Activated T-cell treated with anti-CD3 and anti-CD28 coated beads, Interleukin-2, amount 50 U/mL, for 72 hours (primary cell): ENCODE data around the gene UNCX. TPM values are rescaled to one million over a fixed set of nuclear protein-coding genes. Genes with fewer than 3 reads are reported as not detected.
"Not testable (repeated sequence)": the region's sequence is repeated elsewhere in the genome, so short reads cannot be mapped to it uniquely, and the experiment has no call there.

Experiments used
- ATAC-seq, 2 donors: fragments of 150-1000 bp; cut with Tn5 transposase; replicated peaks in 1 of 2; 2 replicates each; pipeline ENCODE4 v1.10.0; 2021; ENCODE audit warnings: moderate library complexity in 2 of 2, mild to moderate bottlenecking in 1 of 2
- DNase-seq, 2 donors: peaks; one replicate each; pipeline ENCODE4 v3.0.0; 2021 to 2022; ENCODE audit warnings: mixed read lengths in 1 of 2
- H3K27ac Mint-ChIP-seq: one replicate; pipeline ENCODE4 v1.8.0; 2022; ENCODE audit warnings: mild to moderate bottlenecking, moderate library complexity, mixed read lengths
- H3K27me3 Mint-ChIP-seq: one replicate; pipeline ENCODE4 v1.8.0; 2022; ENCODE audit warnings: low read depth, mixed read lengths
- H3K36me3 Mint-ChIP-seq, 2 donors: one replicate each; pipeline ENCODE4 v1.8.0; 2022; ENCODE audit warnings: mixed read lengths in 2 of 2, mild to moderate bottlenecking in 1 of 2; ENCODE audit not compliant: insufficient read depth in 2 of 2
- H3K4me1 Mint-ChIP-seq: one replicate; pipeline ENCODE4 v1.8.0; 2022; ENCODE audit warnings: low read depth, mixed read lengths
- H3K4me3 Mint-ChIP-seq, 2 donors: one replicate each; pipeline ENCODE4 v1.8.0; 2022; ENCODE audit warnings: mild to moderate bottlenecking in 2 of 2, mixed read lengths in 2 of 2, moderate library complexity in 2 of 2
- H3K9me3 Mint-ChIP-seq, 2 donors: one replicate each; pipeline ENCODE4 v1.8.0; 2022; ENCODE audit warnings: mixed read lengths in 2 of 2
- total RNA-seq, 2 donors: library from RNA; stranded (reverse); gene quantifications; one replicate each; pipeline ENCODE4 v1.2.3, GENCODE V29; 2022

The UNCX gene
- total RNA-seq: not detected

DNA sequence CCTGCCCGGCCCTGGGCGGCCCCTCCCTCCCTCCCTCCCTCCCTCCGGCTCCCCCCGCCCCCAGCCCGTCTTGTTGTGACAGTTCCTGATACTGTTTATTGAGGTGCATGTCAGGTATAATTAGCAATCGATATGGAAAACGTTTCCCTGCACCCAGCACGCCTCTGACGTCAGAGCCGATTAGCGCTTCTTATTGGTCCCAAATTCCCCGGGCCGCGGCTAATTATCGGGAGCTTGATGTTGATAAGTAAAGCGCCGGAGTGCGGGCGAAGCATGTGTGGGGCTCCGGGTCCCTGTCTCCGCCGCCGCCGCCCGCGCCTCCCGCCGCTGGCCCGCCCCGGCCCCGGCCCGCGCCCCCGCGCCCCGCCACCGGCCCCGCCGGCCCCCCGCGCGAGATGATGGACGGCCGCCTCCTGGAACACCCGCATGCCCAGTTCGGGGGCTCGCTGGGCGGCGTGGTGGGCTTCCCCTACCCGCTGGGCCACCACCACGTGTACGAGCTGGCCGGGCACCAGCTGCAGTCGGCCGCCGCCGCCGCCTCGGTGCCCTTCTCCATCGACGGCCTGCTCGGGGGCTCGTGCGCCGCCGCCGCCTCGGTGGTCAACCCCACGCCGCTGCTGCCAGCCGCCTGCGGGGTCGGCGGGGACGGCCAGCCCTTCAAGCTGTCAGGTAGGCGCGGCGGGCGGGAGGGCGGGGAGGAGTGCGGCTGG lies at the start of gene UNCX:
Gene UNCX, plus strand, starts transcription at position 250 of the 710 bp plus-strand sequence. Its CDS starts 146 bp downstream, at position 396.
- Mint-ChIP-seq H3K4me3 (peak within 1 kb of the TSS; percentile 23 to 54), H3K4me1 (peaks cover 17% of the 10 kb centered on the region), H3K27me3 (peaks cover 54% of the 10 kb centered on the region), H3K36me3 (peaks cover 0 to 4% of the 10 kb centered on the region in 2 donors), H3K27ac (peak within 1 kb of the TSS; percentile 69), H3K9me3 (no peaks in the 10 kb centered on the region)
- DNase-seq (no peak), ATAC-seq (no peak)

DNA sequence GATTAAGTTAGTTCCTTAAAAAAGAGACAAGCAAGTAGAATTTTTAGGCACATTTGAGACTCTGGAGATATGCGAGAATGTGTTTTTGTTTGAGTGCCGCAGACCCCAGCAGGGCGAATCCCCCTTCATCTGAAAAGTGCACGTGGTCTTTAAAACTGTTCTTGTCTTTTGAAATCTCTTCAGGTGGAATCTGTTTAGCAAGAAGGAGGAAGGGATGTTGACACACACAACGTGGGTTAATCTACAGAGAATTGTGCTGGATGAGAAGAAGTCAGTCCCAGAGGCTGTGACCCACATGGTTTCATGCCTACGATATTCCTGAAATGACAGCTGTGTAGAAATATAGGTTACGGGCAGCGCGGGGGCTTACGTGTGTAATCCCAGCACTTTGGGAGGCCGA lies 45.5 kb upstream of the UNCX start:
- Mint-ChIP-seq H3K36me3 (peaks cover under 1 to 4% of the 10 kb centered on the region in 2 donors), H3K4me3 (no peak overlapping the region), H3K27me3 (peaks cover 22% of the 10 kb centered on the region), H3K4me1 (peaks cover 12% of the 10 kb centered on the region), H3K9me3 (peaks cover 2 to 12% of the 10 kb centered on the region in 2 donors), H3K27ac (no peak overlapping the region)
- DNase-seq (no peak), ATAC-seq (no peak)

DNA sequence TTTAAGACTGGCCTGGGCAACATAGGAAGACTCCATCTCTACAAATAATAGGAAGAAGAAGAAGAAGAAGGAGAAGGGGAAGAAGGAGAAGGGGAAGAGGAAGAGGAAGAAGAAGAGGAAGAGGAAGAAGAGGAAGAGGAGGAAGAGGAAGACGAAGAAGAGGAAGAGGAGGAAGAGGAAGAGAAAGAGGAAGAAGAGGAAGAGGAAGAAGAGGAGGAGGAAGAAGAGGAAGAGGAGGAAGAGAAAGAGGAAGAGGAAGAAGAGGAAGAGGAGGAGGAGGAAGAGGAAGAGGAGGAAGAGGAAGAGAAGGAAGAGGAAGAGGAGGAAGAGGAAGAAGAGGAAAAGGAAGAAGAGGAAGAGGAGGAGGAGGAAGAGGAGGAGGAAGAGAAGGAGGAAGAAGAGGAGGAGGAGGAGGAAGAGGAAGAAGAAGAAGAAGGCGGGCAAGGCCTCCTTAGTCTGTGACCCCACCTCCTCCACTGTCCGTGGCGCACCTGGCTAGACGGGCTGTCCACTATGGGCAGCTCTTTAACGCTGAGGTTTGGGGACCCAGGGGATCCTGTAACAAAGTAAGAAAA lies 43.9 kb upstream of the UNCX start:
- H3K4me3 Mint-ChIP-seq: no peak overlapping the region
- peaks cover 2 to 6% of the 10 kb centered on the region in 2 donors for H3K36me3 Mint-ChIP-seq
- peaks cover 29% of the 10 kb centered on the region for H3K27me3 Mint-ChIP-seq
- H3K9me3 Mint-ChIP-seq: peaks cover 2 to 13% of the 10 kb centered on the region in 2 donors
- H3K4me1 Mint-ChIP-seq: peaks cover 12% of the 10 kb centered on the region
- DNase-seq (no peak), ATAC-seq (no peak)
- H3K27ac Mint-ChIP-seq: no peak overlapping the region

DNA sequence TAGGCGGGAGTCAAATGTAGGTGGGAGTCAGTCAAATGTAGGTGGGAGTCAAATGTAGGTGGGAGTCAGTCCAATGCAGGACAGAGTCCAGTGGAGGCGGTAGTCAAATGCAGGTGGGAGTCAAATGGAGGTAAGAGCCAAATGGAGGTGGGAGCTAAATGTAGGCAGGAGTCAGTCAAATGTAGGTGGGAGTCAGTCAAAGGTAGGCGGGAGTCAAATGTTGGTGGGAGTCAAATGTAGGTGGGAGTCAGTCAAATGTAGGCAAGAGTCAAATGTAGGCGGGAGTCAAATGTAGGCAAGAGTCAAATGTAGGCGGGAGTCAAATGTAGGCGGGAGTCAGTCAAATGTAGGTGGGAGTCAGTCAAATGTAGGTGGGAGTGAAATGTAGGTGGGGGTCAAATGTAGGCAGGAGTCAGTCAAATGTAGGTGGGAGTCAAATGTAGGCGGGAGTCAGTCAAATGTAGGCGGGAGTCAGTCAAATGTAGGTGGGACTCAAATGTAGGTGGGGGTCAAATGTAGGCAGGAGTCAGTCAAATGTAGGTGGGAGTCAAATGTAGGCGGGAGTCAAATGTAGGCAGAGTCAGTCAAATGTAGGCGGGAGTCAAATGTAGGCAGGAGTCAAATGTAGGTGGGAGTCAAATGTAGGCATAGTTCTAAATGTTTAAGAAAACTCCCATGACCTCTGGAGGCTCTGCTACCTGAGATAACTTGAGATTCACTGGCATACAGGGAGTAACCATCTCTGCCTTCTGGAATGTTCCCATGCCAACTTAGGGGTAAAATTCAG lies 42.5 kb upstream of the UNCX start:
- no peak overlapping the region for H3K27ac Mint-ChIP-seq
- no peak for DNase-seq

DNA sequence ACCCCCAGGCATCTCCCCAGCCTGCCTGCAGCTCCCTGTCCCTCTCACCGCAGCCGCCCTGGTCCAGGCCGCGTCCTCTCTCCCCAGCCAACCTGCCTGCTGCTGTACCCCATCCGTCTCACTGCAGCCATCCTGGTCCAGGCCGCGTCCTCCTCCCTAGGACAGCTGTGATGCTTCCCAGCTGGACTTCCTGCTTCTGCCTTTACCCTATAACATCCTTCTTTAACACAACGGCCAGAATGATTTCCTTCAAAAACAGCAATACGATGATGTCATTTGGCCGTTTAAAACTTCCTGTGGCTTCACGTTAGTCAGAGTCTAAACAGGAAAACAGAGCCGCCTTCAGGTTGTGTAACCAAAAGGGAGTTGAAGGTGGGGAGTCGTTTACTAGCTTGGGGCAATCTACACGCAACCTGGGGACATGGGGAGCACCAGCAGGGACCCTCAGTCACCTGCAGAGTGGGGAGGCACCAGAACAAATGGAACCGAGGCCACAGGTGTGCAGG lies 40.4 kb upstream of the UNCX start:
- Mint-ChIP-seq H3K9me3 (peaks cover 2 to 13% of the 10 kb centered on the region in 2 donors), H3K27me3 (peaks cover 22% of the 10 kb centered on the region)

More for the DNA sequence above, 42.5 kb upstream of the UNCX start:
- peaks cover 12% of the 10 kb centered on the region for H3K4me1 Mint-ChIP-seq
- peaks cover 2 to 6% of the 10 kb centered on the region in 2 donors for H3K36me3 Mint-ChIP-seq
- H3K27me3 Mint-ChIP-seq: peaks cover 29% of the 10 kb centered on the region
- ATAC-seq: no peak
- no peak overlapping the region for H3K4me3 Mint-ChIP-seq
- peaks cover 2 to 13% of the 10 kb centered on the region in 2 donors for H3K9me3 Mint-ChIP-seq

DNA sequence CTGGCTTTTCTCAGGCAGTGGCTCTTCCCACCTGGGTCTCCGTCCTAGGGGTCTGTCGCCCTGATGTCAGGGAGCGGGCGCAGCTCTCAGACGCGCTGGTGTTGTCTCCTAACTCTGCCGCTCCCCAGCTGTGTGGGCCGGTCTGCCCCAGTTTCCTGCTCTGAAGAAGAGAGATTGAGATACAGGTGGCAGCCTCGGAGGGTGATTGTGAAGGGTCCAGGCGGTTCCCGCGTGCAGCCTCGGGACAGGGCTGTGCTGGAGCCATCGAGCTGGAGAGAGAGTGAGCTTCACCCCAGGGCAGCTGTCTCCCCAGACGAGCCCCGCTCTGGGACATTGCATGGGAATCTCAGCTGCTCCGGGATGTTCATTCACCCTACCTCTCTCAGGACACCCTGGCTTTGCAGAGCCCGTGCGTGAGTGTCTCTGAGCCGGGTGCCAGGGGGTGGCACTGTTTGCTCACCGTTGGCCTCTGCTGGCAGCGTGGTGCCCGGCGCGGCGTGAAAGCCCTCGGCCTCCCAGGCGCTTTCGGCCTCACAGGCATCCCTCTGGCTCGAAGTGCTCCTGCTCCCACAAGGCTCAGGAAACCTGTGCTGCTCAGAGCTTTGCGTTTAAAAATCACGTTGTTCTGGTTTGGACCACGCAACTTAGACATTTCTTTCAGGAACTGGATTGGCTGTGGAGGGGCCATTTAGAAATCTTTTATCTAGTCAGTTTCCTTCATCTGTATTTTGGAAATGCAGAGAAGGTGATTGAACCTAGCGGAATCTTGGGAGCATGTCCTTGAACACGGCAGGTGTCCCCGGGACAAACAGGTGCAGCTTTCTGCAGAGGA lies 38.9 kb upstream of the UNCX start:
- H3K4me3 Mint-ChIP-seq: no peak overlapping the region
- no peak overlapping the region for H3K27ac Mint-ChIP-seq
- ATAC-seq: peak; percentile 76 to 82
- H3K4me1 Mint-ChIP-seq: peaks cover 12% of the 10 kb centered on the region
- H3K9me3 Mint-ChIP-seq: peaks cover 0 to 10% of the 10 kb centered on the region in 2 donors
- peaks cover 16% of the 10 kb centered on the region for H3K27me3 Mint-ChIP-seq
- peak; percentile 44 to 51 for DNase-seq
- H3K36me3 Mint-ChIP-seq: peaks cover 2 to 6% of the 10 kb centered on the region in 2 donors

More for the DNA sequence above, 40.4 kb upstream of the UNCX start:
- DNase-seq (peak; percentile 37 to 42), ATAC-seq (peak; percentile 76 to 88)
- Mint-ChIP-seq H3K36me3 (peaks cover 2 to 6% of the 10 kb centered on the region in 2 donors), H3K27ac (peak overlapping the region; percentile 31), H3K4me1 (peaks cover 12% of the 10 kb centered on the region), H3K4me3 (peak overlapping the region; percentile 78 to 80)

DNA sequence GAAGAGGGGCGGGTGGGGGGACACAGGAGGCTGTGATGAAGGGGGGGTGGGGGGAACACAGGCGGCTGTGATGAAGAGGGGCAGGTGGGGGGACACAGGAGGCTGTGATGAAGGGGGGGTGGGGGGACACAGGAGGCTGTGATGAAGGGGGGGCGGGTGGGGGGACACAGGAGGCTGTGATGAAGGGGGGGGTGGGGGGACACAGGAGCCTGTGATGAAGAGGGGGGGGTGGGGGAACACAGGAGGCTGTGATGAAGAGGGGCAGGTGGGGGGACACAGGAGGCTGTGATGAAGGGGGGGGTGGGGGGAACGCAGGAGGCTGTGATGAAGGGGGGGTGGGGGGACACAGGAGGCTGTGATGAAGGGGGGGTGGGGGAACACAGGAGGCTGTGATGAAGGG lies 36.2 kb upstream of the UNCX start:
- Mint-ChIP-seq H3K4me1 (peaks cover 12% of the 10 kb centered on the region), H3K27me3 (peaks cover 14% of the 10 kb centered on the region)
- H3K4me3 Mint-ChIP-seq, H3K9me3 Mint-ChIP-seq, ATAC-seq, H3K27ac Mint-ChIP-seq, H3K36me3 Mint-ChIP-seq, DNase-seq: not testable (repeated sequence)

DNA sequence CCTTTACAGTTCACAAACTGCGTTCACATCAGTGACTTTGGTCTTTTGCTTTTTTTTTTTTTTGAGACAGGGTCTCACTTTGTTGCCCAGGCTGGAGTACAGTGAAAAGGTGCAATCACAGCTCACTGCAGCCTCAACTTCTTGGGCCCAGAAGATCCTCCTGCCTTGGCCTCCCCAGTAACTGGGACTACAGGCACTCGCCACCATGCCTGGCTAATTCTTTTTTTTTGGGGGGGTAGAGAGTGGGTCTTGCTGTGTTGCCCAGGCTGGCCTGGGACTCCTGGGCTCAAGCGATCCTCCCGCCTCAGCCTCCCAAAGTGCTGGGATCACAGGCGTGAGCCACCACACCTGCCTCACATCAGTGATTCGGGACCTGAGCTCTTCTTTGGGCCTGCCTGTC lies 35.7 kb upstream of the UNCX start:
- H3K36me3 Mint-ChIP-seq: peaks cover 2 to 3% of the 10 kb centered on the region in 2 donors
- no peak overlapping the region for H3K27ac Mint-ChIP-seq
- no peak for ATAC-seq
- peaks cover 0 to 2% of the 10 kb centered on the region in 2 donors for H3K9me3 Mint-ChIP-seq
- H3K27me3 Mint-ChIP-seq: peaks cover 14% of the 10 kb centered on the region
- DNase-seq: no peak
- no peak overlapping the region for H3K4me3 Mint-ChIP-seq
- H3K4me1 Mint-ChIP-seq: peaks cover 8% of the 10 kb centered on the region

DNA sequence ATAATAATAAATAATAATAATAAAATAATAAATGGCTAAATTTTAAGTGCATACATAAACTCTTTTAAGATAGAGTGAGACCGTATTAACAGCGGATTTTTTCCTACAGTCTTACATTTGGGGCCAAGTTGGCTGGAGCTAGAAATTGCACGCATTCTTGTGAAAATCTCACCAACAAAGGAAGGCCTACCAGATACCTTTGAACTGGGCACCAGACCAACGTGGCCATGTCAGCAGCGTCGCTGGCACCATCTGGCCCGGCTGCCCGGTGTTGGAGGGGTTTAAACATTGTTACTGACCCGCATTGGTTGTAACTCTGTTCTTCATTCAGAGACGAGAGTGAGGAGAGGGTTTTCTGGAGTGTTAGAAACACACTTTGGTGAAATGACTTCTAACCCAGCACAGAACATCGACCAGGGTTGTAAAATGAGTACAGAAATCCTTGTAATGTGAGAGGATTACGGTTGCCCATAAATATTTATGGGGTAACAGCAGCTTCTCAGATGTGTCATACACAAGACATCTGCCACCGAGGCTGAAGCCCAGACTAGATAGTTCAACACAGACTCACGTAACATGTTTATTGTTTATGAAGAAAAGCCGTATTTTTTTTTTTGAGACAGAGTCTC lies 34.6 kb upstream of the UNCX start:
- no peak for DNase-seq
- Mint-ChIP-seq H3K4me1 (no peaks in the 10 kb centered on the region), H3K27ac (no peak overlapping the region), H3K36me3 (no peaks in the 10 kb centered on the region), H3K27me3 (peaks cover 2% of the 10 kb centered on the region), H3K9me3 (no peaks in the 10 kb centered on the region), H3K4me3 (no peak overlapping the region)
- no peak for ATAC-seq

DNA sequence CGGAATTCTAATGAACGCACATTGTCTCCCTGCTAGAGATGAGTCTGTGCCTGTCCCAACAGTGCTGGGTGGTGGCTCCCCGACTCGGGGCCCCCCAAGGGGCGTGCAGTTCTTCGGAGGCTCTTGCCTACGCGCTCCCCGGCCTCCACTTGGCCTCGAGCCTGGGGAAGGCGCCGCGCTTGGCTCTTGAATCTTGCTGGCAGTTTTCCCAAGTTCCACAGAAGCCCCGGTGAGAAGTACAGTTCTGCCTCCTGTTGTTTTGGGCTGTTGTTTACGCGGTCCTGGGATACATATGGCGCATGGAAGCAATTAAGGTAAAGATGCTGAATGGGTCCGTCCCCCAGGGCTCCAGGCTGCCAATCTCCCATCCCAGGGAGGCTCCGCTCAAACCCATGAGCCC lies 32.6 kb upstream of the UNCX start:
- Mint-ChIP-seq H3K4me1 (no peaks in the 10 kb centered on the region), H3K27ac (no peak overlapping the region), H3K36me3 (no peaks in the 10 kb centered on the region), H3K9me3 (no peaks in the 10 kb centered on the region), H3K4me3 (no peak overlapping the region), H3K27me3 (no peaks in the 10 kb centered on the region)
- ATAC-seq: no peak
- DNase-seq: no peak

DNA sequence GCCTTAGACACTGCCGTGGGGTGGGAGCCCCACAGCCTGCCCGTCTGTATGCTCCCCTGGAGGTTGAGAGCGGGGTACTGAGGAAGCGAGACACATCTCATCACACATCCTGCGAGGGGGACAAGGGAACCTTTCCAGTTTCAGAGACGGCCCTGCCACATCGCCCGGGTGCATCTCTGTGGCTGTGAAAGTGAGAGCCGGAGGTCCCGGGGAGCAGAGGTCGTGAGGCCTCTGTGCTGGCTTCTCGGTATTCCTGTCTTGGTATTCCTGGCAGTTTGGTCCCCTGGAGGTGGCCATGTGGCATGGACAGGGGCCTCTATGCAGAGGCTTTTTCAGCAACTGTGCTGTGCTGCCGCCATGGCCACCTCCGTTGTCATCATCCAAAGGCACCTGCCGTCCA lies 30.8 kb upstream of the UNCX start:
- H3K36me3 Mint-ChIP-seq: no peaks in the 10 kb centered on the region
- H3K4me3 Mint-ChIP-seq: no peak overlapping the region
- ATAC-seq (no peak), DNase-seq (no peak)
- H3K4me1 Mint-ChIP-seq: no peaks in the 10 kb centered on the region
- H3K9me3 Mint-ChIP-seq: no peaks in the 10 kb centered on the region
- H3K27ac Mint-ChIP-seq: no peak overlapping the region
- no peaks in the 10 kb centered on the region for H3K27me3 Mint-ChIP-seq

DNA sequence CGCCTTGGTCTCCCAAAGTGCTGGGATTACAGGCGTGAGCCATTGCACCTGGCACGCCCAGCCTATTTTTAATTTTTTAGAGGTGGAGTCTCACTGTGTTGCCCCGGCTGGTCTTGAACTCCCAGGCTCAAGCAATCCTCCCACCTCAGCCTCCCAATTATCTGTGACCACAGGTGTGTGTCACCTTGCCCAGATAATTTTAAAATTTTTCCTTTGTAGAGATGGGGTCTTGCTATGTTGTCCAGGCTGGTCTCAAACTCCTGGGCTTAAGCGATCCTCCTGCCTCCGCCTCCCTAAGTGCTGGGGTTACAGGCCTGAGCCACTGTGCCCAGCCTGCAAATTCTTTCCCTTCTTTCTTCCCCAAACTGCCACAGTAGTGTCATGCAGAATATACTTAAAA lies 29.8 kb upstream of the UNCX start:
- ATAC-seq, H3K36me3 Mint-ChIP-seq, H3K27me3 Mint-ChIP-seq, H3K4me1 Mint-ChIP-seq, H3K4me3 Mint-ChIP-seq, H3K27ac Mint-ChIP-seq, DNase-seq, H3K9me3 Mint-ChIP-seq: not testable (repeated sequence)
